Fibroblast of mammary gland (primary cell): ENCODE measurements around the gene COMMD3.

Experiments used
- DNase-seq: peaks from one replicate; pipeline ENCODE4 v3.0.0-alpha.2; 2010; ENCODE audit warnings: low read depth
- H3K4me3 ChIP-seq: 2 replicates; pipeline ENCODE4 v1.5.1; 2011; ENCODE audit warnings: low read depth, mild to moderate bottlenecking, low read length, moderate library complexity; ENCODE audit not compliant: control insufficient read depth
- TF ChIP-seq, protein P1 (sequence below): conservative IDR thresholded peaks from 2 replicates; pipeline ENCODE4 v1.5.1; 2011; ENCODE audit warnings: low read depth, low read length, inconsistent platforms; ENCODE audit not compliant: control insufficient read depth, insufficient read depth

The COMMD3 gene

GRCh38 chr10:22363305-22363704 lies 47.1 kb downstream of the COMMD3 start:
- H3K4me3 ChIP-seq = no peak overlapping the region
- no peak for DNase-seq
- TF ChIP-seq, protein P1, sequence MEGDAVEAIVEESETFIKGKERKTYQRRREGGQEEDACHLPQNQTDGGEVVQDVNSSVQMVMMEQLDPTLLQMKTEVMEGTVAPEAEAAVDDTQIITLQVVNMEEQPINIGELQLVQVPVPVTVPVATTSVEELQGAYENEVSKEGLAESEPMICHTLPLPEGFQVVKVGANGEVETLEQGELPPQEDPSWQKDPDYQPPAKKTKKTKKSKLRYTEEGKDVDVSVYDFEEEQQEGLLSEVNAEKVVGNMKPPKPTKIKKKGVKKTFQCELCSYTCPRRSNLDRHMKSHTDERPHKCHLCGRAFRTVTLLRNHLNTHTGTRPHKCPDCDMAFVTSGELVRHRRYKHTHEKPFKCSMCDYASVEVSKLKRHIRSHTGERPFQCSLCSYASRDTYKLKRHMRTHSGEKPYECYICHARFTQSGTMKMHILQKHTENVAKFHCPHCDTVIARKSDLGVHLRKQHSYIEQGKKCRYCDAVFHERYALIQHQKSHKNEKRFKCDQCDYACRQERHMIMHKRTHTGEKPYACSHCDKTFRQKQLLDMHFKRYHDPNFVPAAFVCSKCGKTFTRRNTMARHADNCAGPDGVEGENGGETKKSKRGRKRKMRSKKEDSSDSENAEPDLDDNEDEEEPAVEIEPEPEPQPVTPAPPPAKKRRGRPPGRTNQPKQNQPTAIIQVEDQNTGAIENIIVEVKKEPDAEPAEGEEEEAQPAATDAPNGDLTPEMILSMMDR = no peak

GRCh38 chr10:22364407-22365140 lies 48.4 kb downstream of the COMMD3 start:
- TF ChIP-seq, protein P1 = no peak
- DNase-seq = no peak
- no peak overlapping the region for H3K4me3 ChIP-seq

GRCh38 chr10:22365233-22365632 lies 49.0 kb downstream of the COMMD3 start:
- no peak overlapping the region for H3K4me3 ChIP-seq
- TF ChIP-seq, protein P1 = no peak
- no peak for DNase-seq

DNA sequence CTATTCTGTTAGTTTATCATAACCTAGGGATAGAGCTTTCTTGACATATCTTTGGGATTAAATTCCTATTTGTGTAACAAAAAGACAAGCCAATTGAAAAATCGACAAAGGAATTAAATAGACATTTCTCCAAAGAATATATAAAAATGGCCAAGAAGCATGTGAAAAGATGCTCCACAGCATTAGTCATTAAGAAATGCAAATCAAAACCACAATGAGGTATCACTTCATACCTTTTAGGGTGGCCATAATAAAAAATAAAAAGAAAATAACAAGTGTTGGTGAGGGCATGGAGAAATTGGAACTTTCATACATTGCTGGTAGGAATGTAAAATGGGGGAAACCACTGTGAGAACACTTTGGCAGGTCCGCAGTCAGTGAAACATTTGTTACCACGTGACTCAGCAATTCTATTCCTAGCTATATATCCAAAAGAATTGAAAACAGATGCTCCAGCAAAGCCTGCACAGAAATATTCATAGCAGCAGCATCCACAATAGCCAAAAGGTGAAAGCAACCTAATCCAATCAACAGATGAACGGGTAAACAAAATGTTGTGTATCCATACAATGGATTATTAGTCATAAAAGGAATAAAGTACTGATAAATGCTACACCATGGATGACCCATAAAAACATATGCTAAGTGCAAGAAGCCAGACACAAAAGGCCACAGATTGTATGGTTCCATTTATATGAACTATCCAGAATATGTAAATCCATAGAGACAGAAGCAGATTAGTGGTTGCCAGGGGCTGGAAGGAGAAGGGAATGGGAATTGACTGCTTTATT lies 49.7 kb downstream of the COMMD3 start:
- H3K4me3 ChIP-seq = no peak overlapping the region
- TF ChIP-seq, protein P1 = no peak
- DNase-seq = peak; percentile 57

DNA sequence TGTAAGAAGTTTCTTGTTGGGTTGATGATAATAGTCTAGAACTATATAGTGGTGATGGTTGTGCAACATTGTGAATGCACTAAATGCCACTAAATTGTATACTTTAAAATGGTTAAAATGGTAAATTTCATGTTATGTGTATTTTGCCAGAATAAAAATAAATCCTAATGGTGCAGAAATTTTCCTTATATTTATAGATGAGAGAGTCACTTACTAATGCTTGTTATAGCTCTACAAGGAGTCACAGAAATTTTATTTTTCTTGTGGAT lies 50.2 kb downstream of the COMMD3 start:
- no peak overlapping the region for H3K4me3 ChIP-seq
- DNase-seq = no peak
- TF ChIP-seq, protein P1 = no peak

DNA sequence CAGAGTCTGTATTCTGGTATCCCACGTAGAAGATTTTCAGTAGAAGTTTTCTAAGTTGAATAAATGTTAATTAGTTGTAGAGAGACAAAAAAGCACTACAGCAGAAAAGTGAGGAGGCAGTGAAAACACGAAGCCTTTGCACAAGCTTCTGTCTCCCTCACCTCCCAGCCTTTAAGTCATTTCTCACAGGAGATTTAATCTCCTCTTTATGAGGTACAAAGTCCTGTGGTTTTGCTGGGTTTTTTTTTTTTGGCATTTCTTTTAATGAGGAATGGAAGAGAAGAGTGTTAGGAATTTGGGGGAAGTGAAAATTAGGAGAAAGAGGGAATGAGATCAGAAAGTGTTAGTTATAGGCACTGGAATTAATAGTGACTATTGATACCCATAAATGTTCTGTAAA lies 50.6 kb downstream of the COMMD3 start:
- DNase-seq = no peak
- no peak overlapping the region for H3K4me3 ChIP-seq
- TF ChIP-seq, protein P1 = no peak
